Measurements from ENCODE around the gene MRPS30. TPM values are rescaled to one million over a fixed set of nuclear protein-coding genes. Genes with fewer than 3 reads are reported as not detected.
"Not testable (repeated sequence)": the region's sequence is repeated elsewhere in the genome, so short reads cannot be mapped to it uniquely, and the experiment has no call there.

MRPS30 gene
- total and polyA plus RNA-seq, 2 of the 13 experiments (the other 11 are each of a cell fraction or from before 2014, with no cell fraction given), result 36.4 to 67.6 TPM

- ChIA-PET CTCF (ENCODE audit: low intra/inter-chr PET ratio, low total read pairs) (no interaction called here), POLR2A (no interaction called here)
- no peaks in the 10 kb centered on the region for H4K20me1 ChIP-seq (ENCODE audit: insufficient read depth, low read length)
- no peak overlapping the region for H3K9ac ChIP-seq (ENCODE audit: insufficient read depth, low read depth, low read length)
- no peak overlapping the region for H3K27ac ChIP-seq (ENCODE audit: extremely low read length, insufficient read depth, low read length)
- H2AFZ ChIP-seq (ENCODE audit: low read length), result no peak overlapping the region
- no peak overlapping the region for H3K4me2 ChIP-seq (ENCODE audit: low read depth, low read length)
- BruUV-seq (replicated peaks), result no TSS peak
- in situ Hi-C loops (cut with HindIII; ENCODE audit: extremely low pct_ligation_motif_present, low pct_unique_long_range_greater_than_20kb) (loop anchor here (5.0 kb wide), 1 partner anchor 234 kb away; no protein-coding TSS in a partner anchor), intact Hi-C loops (cut with micrococcal nuclease; ENCODE audit: unreplicated experiment) (loop anchor here (5.0 kb wide), 1 partner anchor 1544 kb away; no protein-coding TSS in a partner anchor)
- no peaks in the 10 kb centered on the region for H3K9me3 ChIP-seq (ENCODE audit: low read length)
- ATAC-seq (no peak), FAIRE-seq (no peak), DNase-seq (ENCODE audit: low spot score) (no peak)
- 12% methylated on average over 6 of the region's 6 CpGs for WGBS (ENCODE audit: low lambda C conversion rate)
- TF ChIP-seq, protein P1, sequence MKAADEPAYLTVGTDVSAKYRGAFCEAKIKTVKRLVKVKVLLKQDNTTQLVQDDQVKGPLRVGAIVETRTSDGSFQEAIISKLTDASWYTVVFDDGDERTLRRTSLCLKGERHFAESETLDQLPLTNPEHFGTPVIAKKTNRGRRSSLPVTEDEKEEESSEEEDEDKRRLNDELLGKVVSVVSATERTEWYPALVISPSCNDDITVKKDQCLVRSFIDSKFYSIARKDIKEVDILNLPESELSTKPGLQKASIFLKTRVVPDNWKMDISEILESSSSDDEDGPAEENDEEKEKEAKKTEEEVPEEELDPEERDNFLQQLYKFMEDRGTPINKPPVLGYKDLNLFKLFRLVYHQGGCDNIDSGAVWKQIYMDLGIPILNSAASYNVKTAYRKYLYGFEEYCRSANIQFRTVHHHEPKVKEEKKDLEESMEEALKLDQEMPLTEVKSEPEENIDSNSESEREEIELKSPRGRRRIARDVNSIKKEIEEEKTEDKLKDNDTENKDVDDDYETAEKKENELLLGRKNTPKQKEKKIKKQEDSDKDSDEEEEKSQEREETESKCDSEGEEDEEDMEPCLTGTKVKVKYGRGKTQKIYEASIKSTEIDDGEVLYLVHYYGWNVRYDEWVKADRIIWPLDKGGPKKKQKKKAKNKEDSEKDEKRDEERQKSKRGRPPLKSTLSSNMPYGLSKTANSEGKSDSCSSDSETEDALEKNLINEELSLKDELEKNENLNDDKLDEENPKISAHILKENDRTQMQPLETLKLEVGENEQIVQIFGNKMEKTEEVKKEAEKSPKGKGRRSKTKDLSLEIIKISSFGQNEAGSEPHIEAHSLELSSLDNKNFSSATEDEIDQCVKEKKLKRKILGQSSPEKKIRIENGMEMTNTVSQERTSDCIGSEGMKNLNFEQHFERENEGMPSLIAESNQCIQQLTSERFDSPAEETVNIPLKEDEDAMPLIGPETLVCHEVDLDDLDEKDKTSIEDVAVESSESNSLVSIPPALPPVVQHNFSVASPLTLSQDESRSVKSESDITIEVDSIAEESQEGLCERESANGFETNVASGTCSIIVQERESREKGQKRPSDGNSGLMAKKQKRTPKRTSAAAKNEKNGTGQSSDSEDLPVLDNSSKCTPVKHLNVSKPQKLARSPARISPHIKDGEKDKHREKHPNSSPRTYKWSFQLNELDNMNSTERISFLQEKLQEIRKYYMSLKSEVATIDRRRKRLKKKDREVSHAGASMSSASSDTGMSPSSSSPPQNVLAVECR (CRISPR knock-in tag; IDR thresholded peaks at IDR 0.05; ENCODE audit: borderline replicate concordance), result no peak
- TF ChIP-seq TOPORS (CRISPR knock-in tag; IDR thresholded peaks at IDR 0.05) (no peak), SIX4 (CRISPR knock-in tag; IDR thresholded peaks at IDR 0.05) (no peak), ZNF747 (CRISPR knock-in tag; IDR thresholded peaks at IDR 0.05; ENCODE audit: borderline replicate concordance) (no peak), ZSCAN12 (CRISPR knock-in tag; IDR thresholded peaks at IDR 0.05) (no peak), HOXA5 (CRISPR knock-in tag; IDR thresholded peaks at IDR 0.05) (no peak), NCOR1 (IDR thresholded peaks at IDR 0.05; ENCODE audit: borderline replicate concordance, low read length) (no peak)
- TF ChIP-seq, protein P2, sequence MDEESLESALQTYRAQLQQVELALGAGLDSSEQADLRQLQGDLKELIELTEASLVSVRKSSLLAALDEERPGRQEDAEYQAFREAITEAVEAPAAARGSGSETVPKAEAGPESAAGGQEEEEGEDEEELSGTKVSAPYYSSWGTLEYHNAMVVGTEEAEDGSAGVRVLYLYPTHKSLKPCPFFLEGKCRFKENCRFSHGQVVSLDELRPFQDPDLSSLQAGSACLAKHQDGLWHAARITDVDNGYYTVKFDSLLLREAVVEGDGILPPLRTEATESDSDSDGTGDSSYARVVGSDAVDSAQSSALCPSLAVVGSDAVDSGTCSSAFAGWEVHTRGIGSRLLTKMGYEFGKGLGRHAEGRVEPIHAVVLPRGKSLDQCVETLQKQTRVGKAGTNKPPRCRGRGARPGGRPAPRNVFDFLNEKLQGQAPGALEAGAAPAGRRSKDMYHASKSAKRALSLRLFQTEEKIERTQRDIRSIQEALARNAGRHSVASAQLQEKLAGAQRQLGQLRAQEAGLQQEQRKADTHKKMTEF (CRISPR knock-in tag; IDR thresholded peaks at IDR 0.05), result no peak
- H3K79me2 ChIP-seq (ENCODE audit: insufficient read depth, low read length), result no peaks in the 10 kb centered on the region
- H3K4me1 ChIP-seq (ENCODE audit: insufficient read depth, low read length), result no peaks in the 10 kb centered on the region
- no peaks in the 10 kb centered on the region for H3K36me3 ChIP-seq (replicated peaks in 1 of 2; ENCODE audit: control insufficient read depth in 1 of 2, insufficient read depth in 2 of 2, low read length in 2 of 2)
- no peaks in the 10 kb centered on the region; a peak in 1 of 5 replicates for H3K27me3 ChIP-seq (ENCODE audit: control insufficient read depth in 1 of 2, insufficient read depth in 2 of 2, low read length in 2 of 2)
- no peak overlapping the region for H3K4me3 ChIP-seq (replicated peaks in 1 of 3; ENCODE audit: insufficient read depth in 1 of 3, low read depth in 2 of 3, low read length in 3 of 3)
Observed at GRCh38 chr5:44770780-44771717, 37.7 kb upstream of the MRPS30 start.

DNA sequence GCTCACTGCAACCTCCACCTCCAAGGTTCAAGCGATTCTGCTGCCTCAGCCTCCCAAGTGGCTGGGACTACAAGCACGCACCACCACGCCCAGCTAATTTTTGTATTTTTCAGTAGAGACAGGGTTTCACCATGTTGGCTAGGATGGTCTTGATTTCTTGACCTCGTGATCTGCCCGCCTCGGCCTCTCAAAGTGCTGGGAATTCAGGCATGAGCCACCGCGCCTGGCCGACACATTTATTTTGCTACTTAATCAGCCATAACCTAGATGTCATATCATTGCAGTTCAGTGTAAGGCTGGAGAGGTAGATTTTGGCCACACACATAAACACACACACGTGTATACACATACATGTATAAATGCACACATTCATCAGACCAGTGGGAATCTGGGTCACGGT lies 36.4 kb upstream of the MRPS30 start:
- in situ Hi-C loops (cut with HindIII; ENCODE audit: extremely low pct_ligation_motif_present, low pct_unique_long_range_greater_than_20kb), result loop anchor here (5.0 kb wide), 1 partner anchor 235 kb away; no protein-coding TSS in a partner anchor
- intact Hi-C loops (cut with micrococcal nuclease; ENCODE audit: unreplicated experiment), result loop anchor here (5.0 kb wide), 1 partner anchor 1545 kb away; no protein-coding TSS in a partner anchor
- 21% methylated on average over 11 of the region's 11 CpGs for WGBS (ENCODE audit: low lambda C conversion rate)
- POLR2A ChIA-PET; H3K9me3 ChIP-seq (ENCODE audit: low read length); H4K20me1 ChIP-seq (ENCODE audit: insufficient read depth, low read length); H3K4me2 ChIP-seq (ENCODE audit: low read depth, low read length); DNase-seq (ENCODE audit: low spot score); H3K27me3 ChIP-seq (ENCODE audit: control insufficient read depth in 1 of 2, insufficient read depth in 2 of 2, low read length in 2 of 2); ATAC-seq; H3K4me3 ChIP-seq (replicated peaks in 1 of 3; ENCODE audit: insufficient read depth in 1 of 3, low read depth in 2 of 3, low read length in 3 of 3); CTCF ChIA-PET (ENCODE audit: low intra/inter-chr PET ratio, low total read pairs); H3K9ac ChIP-seq (ENCODE audit: insufficient read depth, low read depth, low read length); BruUV-seq (replicated peaks); H3K36me3 ChIP-seq (replicated peaks in 1 of 2; ENCODE audit: control insufficient read depth in 1 of 2, insufficient read depth in 2 of 2, low read length in 2 of 2); H3K27ac ChIP-seq (ENCODE audit: extremely low read length, insufficient read depth, low read length); H2AFZ ChIP-seq (ENCODE audit: low read length); H3K4me1 ChIP-seq (ENCODE audit: insufficient read depth, low read length); H3K79me2 ChIP-seq (ENCODE audit: insufficient read depth, low read length); FAIRE-seq: not testable (repeated sequence)

All from HepG2 (cell line).